ENCODE measurements around the gene ARL3.

ARL3 gene

DNA sequence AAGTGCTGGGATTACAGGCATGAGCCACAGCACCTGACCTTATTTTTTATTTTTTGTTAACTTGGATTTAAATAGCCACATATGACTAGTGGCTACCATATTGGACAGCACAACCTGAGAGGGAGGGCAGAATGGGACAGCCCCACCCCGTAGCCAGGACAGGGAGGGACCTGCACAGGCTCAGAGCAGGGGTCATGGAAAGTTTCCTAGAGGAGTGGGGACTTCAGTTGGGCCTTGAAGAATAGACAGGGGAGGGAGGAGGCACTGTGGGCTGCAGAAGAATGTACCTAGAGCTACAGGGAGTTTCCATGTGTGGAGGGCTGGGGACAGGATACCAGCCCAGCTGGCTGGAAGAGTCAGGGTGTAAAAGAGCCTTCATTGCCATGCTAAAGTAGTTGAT lies 61.1 kb downstream of the ARL3 start:
- in situ Hi-C loops (cut with MboI; ENCODE audit: low sequenced_read_pairs): no loop called here

DNA sequence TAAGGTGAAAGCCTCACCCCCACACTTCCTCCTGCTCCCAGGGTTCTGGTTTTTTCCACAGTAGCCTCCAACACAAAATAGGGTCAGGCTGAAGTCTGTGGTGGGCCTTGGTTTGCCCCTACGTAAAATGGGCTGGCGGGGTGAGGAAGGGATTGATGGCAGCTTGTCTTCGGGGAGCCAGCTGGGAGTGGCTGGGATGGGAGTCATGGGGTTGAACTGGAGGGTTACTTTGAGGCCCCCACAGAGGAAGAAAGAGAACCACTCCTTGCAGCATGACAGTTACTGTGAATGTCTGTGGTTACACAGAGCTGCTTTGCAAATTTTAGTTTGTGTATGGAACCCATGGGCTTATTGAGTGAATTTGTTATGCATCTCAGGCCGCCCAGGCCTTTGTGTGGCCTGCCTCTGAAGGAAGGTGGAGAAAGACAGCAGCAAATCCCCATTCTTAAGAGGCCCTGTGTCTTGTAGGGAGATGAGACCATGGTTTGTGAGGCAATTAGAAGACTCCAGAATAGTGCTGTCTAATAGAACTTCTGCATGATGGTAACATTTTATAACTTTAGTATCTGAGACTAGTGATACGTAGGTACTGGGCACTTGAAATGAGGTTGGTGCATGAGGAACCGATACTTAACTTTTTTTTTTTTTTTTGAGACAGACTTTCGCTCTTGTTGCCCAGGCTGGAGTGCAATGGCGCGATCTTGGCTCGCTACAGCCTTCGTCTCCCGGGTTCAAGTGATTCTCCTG lies 61.9 kb downstream of the ARL3 start:
- in situ Hi-C loops (cut with MboI; ENCODE audit: low sequenced_read_pairs): no loop called here

DNA sequence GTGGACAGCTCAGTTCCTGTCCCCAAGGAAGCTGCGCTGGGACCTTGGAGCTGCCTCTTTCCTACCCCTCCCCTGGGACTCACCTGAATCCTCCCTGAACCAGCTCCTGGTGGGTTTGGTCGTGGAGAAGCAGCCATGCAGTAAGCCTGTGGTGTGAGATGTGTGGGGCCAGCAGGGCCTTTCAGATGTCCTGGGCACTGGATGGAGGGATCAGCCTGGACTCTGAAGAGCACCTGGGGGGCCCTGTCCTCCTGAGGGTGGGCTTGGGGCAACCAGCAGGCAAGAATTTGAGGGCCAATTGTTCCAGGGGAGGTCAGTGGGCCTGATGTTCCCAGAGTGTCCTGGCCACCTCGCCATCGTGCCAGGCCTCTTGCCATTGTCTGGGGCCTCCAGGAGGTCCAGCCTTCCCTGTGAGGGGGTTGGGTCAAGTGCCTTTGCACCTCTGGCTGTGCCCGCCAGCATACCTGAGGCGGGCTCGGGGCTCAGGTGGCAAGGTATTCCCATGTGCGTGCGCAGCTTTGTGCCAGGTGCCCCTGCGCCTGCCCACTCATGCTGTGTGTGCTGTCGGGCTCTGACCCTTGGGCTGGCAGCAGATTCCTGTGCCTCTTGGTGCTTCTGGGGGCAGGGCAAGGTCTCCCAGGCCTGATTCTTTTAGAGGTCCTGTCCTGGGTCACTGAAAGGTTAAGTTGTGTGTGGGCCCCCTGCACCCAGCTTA lies 62.6 kb downstream of the ARL3 start:
- in situ Hi-C loops (cut with MboI; ENCODE audit: low sequenced_read_pairs): no loop called here

DNA sequence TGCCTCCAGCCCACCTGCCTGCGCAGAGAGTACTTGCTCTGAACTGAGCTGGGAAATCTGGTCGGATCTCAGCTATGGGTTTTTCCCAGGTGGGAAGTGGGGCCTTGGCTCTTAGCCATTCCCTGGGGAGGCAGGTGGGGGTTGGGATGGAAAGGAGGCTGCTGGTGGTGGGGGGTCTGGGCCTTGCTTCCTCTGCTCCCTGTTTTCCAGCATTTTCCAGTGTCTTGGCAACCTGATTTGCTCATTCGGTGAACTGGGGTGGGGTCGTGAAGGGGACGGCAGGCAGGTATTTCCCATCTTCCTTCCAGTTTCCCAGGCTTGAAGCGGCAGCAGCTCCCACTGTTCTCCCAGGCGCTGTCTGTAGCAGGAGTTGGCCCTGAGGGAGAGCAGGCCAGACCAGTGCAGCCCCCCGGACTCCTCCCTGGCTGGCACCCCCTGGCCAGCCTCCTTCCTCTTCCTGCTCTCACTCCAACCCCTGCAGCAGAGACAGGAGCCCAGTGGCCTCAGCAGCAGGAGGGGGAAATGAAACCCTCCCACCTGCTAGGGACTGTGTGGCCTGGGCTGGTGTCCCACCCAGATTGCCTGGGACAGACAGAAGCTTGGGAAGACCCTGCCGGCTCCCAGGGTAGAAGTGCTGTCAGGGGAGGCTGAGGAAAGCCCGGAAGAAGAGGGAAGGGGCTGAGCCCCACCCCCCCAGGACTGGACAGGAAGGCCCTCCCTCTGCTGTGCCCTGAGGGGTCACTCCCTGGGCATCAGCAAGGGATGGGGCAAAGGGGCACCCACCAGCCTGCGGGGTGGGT lies 63.3 kb downstream of the ARL3 start:
- in situ Hi-C loops (cut with MboI; ENCODE audit: low sequenced_read_pairs): no loop called here

DNA sequence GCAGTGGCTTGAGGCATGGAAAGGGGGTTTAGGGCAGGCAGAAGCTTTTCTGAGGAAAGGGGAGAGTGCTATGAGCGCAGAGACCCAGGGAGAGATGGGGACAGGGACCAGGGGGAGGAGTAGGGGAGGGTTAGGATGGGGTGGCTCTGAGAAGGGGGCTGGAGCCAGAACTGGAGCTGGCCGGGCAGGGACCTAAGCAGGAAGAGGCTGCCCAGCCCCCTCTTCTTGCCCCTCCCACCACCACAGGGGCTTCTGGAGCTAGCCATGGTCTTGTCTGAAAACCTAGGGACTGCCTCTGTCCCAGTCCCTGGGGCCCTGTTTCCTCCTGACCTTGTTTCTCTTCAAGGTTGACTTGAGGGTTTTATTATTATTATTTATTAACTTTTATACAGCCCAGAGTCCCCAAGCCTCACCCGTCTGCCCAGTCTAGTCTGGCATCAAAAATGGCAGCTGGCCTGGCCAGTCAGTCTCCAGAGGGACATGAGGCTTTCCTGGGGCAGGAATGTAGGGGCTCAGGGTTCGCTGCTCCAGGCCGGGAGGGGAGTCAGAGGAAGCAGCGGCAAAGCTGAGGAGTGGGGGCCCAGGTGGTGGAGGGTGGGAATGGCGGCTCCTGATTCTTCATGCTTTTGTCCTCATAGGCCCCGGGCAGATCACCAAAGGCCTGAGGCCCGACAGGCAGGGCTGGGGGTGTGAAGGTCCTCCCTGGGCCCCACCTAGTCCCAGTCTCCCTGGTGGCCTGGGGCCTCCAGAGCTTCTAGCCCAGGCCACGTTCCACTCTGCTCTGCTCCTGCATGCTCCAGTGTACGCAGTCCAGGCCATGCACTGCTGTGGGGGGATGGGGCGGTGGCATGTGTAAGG lies 64.2 kb downstream of the ARL3 start:
- in situ Hi-C loops (cut with MboI; ENCODE audit: low sequenced_read_pairs): no loop called here

DNA sequence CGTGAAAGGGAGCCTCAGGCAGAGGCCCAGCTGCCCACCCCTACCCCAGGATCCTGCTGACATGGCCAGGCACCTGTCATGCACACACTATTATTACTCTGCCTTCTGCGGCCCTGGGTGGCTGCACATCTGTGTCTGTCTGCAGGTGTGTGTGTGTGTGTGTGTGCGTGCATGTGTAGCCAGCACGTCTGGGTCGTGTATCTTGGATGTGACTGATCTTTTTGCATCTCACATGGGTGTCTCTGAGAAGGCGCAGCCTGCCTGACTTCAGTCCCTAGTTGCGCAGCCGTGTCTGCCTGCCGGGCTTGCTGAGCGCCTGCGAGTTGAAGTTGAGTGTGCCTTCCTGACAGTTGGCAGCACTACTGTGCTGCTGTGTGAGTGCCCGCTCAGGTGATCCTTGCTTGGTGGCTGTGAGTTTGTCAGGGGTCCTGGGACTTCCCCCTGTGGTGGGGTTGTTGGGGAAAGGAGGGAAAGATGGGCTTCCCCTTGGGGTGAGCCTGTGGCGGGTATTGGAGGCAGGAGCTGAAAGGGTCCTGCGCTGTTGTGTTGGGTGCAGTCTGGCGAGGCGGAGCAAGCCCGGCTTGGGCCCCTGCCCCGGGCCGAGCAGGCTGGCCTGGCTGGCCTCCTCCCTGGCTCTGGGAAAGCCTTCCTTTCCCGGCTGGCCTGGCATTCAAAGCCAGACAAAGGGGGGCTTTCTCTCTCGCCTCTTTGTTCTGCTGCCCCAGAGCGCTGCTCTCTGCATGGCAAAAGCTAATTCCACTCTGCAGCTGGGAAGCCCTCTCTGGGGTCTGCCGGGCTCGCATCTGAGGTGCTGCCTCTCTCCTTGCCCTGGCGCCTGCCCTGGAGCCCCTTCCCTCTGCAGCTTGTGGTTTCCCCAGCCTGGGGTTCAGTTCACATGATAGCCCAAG lies 65.1 kb downstream of the ARL3 start:
- in situ Hi-C loops (cut with MboI; ENCODE audit: low sequenced_read_pairs): no loop called here

DNA sequence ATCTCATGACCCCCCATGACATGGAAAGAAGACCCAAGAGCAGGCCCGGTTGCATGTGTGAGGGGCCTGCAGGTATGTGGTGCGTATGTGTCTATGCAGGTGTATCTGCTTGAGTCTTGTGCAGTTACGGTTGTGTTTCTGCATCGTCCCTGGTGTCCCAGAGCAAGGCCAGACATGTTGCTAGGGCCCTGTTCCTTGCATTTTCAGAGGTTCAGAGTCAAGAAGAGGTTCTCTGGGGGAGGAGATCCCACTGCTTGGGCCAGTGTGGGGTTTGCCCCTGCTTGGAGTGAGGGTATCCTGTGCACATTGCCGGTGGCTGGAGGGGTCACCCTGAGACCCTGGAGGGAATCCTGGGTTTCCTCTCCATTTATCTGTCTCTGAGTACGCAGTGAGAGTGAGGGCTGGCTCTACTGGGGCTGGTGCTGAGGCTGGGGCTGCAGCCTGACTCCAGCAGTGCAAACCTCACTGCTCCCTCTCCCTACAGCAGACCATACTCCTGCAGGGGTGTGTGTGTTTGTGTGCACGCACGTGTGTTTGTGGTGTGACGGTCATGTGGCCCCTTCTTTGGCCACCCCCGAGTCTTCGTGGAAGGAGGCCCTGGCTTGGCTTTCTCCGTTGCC lies 65.8 kb downstream of the ARL3 start:
- in situ Hi-C loops (cut with MboI; ENCODE audit: low sequenced_read_pairs): no loop called here

DNA sequence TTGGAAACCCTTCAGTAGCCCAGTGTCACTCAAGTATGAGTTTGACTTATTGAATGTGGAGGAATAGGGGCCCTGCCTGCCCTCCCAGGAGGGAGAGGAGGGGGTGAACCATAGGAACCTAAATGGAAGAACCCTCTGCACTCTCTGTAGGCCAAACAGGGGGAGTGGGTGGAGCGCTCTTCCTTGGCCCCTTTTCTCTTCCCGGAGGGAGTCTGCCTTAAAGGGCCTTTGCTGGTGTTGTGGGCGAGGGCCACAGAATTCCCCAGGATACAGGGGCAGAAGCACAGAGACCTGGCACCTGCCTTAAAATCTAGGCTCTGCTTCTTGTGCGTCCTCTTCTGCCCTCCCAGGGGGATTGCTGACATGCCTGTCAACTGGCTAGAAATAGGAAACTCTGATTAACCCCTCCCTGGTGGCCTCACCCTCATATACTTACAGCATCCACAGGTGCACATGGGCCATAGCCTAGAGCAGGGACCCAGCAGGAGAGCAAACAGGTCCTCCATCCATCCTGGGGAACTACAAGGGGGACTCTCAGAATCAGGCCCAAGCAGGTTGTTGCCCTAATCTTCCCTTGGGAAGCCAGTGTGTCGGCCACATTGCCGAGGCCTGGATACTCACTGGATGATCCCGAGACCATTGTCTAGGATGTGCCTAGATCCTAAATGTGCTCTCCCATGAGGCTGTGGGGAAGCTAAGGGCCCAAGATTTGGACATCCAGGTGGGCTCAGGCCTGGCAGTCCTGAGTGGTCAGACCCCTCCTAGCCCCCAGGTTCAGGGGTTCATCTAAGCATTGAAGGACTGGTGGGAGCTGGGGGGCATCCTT lies 66.5 kb downstream of the ARL3 start:
- in situ Hi-C loops (cut with MboI; ENCODE audit: low sequenced_read_pairs): no loop called here

DNA sequence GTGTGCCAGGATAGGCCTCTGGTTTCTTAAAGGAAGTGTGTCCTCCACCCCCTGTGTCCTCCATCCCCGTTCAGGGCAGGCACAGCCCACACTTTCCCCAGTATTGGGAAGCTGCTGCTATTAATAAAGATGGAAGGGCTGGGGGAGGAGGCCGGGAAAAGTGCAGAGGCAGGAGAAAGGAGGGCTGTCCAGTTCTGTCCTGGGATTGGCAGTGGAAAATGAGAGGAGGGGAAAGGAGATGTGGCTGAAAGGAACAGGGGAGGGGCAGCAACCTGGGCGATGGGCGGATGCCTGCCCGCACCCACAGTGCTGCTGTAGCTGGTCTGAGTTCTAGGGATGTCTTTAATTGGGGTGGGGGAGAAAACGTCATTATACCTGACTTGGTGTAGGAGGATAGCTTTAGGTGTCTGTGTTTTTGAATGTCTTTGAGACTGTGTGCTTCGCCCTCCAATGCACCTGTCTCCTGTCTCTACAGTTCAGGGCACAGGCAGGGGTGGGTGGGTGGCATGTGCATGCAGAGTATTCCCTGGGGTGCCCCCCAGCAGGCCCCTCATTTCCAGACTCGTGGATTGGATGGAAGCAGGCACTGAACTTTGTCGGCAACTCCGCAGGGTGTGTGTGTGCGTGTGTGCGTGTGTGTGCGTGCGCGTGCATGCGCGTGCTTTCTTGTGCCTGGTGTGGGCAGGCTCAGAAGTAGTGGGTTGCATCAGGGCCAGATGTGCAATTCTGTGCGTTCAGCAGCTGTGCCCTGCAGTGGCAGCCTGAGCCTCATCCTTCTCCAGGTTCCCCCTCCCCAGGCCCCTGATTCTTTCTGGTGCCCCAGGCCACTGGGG lies 67.4 kb downstream of the ARL3 start:
- in situ Hi-C loops (cut with MboI; ENCODE audit: low sequenced_read_pairs): no loop called here

DNA sequence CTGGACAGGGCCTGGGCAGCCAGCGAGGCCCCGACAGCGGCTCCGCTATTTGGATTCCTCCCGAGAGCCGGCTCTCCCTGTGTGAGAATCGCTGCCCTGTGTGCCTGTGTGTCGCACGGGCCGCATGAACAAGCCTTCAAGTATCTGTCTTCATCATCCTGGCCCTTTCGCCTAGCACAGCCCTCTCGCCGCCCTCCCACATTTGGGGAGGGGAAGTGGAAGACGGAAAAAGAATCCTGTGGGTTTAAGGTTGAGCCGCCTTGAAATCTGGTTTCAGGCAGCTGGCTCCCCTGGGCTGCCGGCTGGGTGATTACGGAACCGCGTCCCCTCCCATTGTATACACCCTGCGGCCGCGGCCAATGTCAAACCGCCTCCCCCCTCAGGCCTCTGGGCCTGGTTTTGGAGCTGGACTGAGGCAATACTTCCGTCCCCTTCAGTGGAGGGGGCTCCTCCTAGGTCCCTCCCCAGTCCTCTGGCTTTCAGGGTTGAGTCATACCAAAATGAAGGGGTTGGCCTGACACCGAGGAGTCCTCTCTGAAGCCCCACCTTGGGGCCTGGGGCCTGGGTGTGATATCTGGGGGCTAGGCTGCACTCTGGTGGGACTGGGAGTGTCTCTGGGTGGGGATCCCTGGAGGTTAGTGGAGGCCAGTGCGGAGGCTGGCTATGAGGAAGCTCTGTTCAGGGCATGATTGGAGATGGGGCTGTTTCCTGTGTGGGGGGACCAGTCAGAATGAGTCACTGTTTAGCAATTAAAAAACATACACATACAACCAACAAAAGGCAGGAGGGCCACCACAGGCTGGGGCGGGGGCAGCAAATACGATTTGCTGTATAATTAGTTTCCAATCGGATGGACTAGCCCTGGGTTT lies 68.2 kb downstream of the ARL3 start:
- in situ Hi-C loops (cut with MboI; ENCODE audit: low sequenced_read_pairs): no loop called here

DNA sequence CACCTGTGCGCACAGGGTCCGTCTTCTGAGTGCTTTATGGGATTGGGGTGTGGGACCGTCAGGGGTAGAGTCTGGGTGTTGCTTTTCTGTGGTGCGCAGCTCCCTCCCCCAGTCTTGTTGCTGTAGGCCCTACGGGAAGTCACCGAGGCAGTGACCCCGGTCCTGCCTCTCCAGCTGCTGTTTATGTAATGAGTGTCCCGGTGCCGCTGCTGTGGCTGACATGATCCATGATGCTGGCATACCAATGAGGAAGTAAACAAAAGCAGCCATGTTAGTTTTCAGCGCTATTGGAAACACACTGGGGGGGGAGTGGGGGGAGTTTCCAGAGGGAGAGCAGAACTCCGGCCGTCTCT lies 68.8 kb downstream of the ARL3 start:
- in situ Hi-C loops (cut with MboI; ENCODE audit: low sequenced_read_pairs): no loop called here

DNA sequence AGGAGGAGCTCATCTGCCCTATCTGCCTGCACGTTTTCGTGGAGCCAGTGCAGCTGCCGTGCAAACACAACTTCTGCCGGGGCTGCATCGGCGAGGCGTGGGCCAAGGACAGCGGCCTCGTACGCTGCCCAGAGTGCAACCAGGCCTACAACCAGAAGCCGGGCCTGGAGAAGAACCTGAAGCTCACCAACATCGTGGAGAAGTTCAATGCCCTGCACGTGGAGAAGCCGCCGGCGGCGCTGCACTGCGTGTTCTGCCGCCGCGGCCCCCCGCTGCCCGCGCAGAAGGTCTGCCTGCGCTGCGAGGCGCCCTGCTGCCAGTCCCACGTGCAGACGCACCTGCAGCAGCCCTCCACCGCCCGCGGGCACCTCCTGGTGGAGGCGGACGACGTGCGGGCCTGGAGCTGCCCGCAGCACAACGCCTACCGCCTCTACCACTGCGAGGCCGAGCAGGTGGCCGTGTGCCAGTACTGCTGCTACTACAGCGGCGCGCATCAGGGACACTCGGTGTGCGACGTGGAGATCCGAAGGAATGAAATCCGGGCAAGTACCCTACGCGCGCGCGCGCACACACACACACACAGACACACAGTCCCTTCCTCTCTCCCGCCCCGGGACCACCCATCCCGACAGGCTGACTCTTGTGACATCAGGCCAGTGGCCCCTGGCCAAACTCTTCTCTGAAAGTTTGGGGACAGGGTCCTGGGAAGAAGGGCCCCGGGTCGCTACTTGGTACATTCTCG lies 69.4 kb downstream of the ARL3 start:
- in situ Hi-C loops (cut with MboI; ENCODE audit: low sequenced_read_pairs): no loop called here

DNA sequence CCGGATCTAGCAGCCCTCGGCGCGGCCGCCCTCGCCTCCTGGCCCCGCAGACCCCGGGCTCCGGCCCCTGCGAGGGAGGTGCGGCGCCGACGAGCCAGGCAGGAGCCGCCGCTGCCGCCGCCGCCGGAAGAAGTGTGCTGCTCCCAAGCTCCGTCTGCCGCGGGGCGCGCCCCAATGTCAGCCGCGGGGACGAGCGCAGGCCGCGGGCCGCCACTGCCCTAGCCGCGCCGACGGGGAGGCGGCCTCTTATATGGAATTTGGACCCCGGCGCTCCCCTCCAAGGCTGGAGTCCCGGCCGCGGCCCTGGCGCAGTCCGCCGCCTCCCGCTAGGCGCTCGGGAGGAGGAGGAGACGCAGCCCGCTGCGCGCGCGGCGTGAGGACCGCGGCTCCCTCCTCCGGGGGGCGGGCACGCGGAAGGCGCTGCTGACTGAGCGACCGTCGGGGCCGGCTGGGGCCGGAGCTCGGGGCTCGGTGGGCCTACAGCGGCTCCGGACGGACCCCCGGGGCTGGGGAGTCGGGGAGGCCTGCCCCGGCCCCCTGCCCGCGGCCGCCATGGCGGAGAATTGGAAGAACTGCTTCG lies 70.0 kb downstream of the ARL3 start, which contains the start of gene TRIM8:
Gene TRIM8, plus strand, starts transcription at position 414 of the 580 bp plus-strand sequence. Its CDS starts 139 bp downstream, at position 553.
- in situ Hi-C loops (cut with MboI; ENCODE audit: low sequenced_read_pairs): no loop called here

DNA sequence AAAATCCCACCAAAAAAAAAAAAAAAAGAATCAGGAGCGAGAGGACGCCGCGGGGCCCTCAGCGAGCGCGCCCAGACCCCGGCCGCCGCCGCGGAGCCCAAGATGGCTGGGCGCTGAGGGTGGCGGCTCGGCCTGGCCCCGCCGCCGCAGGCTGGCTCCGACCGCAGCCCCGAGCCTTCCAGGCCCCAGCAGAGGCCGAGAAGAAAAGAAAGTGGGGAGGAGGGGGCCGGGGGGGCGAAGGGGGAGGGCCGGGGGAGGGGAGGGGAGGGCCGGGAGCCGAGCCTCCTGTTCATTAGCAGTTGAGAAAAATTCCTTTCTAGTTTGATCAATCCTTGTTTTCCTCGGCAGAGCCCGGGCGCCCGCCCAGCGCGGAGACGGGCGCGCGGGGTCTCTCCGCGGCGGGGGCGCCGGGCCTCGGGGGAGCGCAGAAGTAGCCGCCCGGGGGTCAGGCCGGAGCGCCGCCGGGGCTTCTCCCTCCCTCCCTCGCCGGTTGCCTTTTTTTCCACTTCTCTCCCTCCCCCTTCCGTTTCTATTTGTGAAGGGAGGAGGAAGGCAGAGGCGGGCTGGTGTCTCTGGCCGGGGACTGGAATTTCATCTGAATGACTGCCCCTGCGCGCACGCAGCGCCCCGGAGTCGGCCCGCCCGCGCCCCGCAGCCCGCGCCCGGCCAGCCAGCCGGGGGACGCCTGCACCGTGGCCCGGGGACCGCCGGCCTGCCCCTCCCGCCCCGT lies 70.7 kb downstream of the ARL3 start:
- in situ Hi-C loops (cut with MboI; ENCODE audit: low sequenced_read_pairs): no loop called here

DNA sequence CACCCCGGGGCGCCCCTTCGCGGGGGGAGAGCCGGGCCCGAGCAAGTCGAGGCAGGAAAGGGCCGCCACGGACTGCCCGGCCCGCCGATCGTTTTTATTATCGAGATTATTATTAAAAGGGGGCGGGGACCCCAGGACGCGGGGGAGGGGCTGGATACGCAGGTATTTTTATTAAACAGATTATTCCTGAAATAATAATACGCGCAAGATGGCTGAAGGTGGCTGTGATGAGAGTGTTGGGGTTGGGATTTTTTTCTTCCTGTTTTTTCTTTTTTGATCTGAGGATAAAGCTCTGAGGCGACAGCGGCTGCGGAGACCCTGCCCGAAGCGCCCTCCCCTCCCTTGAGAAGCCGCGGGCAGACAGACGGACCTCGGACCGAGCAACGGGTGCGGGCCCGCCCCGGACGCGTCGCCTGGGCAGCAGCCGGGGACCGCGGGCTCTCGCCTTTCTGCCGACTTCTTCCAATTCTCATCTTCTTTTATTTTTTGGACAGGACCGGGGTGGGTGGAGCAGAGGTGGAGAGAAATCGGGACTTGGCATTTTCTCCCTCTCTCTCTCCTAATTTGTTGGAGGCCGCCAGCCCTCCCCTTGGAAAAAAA lies 71.4 kb downstream of the ARL3 start:
- in situ Hi-C loops (cut with MboI; ENCODE audit: low sequenced_read_pairs): no loop called here
